ENCODE results near the gene UQCC2. TPM values are rescaled to one million over a fixed set of nuclear protein-coding genes. Genes with fewer than 3 reads are reported as not detected.

Gene UQCC2
- polyA plus RNA-seq, 4 donors: 55.9 to 87.9 (median 59.4) TPM

- DNase-seq (ENCODE audit: low read depth in 4 of 4, low spot score in 2 of 4): no peak
These were observed 31.7 kb downstream of the UQCC2 start for GRCh38 chr6:33679761-33680160.

DNA sequence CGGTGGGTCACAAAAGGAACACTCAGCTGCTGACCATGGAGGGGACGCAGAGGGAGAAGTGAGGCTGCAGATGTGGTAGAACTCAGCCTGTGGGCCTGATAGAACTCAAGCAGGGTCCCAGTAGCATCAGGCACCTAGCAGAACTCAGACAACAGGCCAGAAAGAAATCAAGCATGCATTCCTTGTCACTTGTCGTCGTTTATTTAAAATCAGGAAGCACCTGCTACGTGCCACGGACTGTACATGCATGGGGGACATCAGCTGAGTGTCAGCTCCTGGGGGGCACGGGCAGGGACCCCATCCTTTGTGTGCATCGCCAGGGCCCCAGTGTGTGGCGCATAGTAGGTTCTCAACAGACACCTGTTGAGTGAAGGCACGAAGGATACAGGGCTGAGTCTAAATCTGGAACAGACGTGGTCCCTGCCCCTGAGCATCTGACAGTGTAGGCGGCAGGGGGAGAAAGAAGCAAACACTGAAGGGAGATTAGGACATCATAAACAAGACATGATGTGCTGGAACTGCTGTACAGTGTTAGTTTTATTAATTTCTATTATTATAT is 32.5 kb downstream of the UQCC2 start:
- DNase-seq (ENCODE audit: low read depth in 4 of 4, low spot score in 2 of 4): no peak

DNA sequence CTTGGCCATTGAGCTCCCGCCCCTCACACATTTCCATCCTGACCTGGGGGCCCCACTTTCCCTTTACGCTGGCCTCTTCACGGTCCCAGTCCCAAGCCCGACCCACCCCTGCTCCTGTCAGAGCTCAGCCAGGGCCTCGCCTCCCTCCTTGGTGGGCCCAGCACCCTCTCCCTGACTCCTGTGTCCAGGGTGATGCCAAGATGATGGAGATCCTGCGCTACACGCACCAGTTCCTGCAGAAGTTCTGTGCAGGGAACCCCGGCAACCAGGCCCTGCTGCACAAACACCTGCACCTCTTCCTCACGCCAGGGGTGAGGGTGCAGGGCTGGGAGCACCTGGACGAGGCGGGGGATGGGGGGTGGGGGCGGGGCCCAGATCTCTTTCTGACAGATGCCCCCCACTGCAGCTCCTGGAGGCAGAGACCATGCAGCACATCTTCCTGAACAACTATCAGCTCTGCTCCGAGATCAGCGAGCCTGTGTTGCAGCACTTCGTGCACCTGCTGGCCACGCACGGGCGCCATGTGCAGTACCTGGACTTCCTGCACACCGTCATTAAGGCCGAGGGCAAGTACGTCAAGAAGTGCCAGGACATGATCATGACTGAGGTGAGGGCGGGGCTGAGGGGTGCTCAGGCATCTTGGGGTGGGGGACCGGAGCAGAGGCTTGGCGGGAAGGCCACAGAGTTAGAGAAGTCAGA is 33.1 kb downstream of the UQCC2 start:
- DNase-seq (ENCODE audit: low read depth in 4 of 4, low spot score in 2 of 4): no peak

- no peak for DNase-seq (ENCODE audit: low read depth in 4 of 4, low spot score in 2 of 4)
These were observed 33.8 kb downstream of the UQCC2 start for GRCh38 chr6:33677689-33678088.

DNA sequence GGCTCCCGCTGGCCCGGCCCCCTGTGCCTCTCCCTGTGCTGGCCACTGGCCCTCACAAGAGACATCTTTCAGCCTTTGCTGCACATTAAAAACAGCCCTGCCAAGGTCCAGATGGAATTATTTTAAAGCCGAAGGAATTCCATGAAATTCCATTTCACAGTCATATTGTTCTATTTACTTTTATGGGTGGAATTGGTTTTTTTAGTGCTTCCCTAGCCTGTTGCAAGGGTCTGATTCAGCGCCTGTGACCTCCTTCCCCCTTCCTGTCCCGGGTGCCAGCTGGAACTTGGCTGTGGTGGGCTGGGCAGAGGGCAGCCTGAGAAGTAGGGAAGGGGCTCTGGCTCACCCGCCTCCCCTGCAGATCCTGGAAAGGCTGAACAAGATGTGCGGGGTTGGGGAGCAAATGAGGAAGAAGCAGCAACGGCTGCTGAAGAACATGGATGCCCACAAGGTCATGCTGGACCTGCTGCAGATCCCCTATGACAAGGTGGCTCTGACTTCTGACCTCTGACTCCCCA is 34.3 kb downstream of the UQCC2 start:
- DNase-seq (ENCODE audit: low read depth in 4 of 4, low spot score in 2 of 4): no peak

GRCh38 chr6:33676416-33677142 is 34.9 kb downstream of the UQCC2 start:
- no peak for DNase-seq (ENCODE audit: low read depth in 4 of 4, low spot score in 2 of 4)

DNA sequence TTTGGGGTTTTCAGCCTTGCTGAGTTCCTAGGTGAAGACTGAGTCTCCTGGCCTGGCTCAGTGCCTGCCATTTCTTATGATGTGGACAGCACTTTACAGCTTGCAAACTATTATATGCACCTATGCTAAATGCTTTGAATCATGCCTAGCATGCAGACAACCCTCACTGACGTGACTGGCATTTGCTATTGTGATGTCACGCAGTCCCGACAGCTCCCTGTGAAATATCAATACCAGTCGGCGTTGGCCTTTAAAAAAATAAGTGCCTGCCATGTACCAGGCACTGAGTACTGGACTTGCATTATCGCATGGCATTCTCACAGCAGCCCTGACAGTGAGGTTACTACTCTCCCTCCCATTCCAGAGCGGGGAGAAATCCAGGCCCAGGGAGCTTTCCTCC is 35.5 kb downstream of the UQCC2 start:
- no peak for DNase-seq (ENCODE audit: low read depth in 4 of 4, low spot score in 2 of 4)

DNA sequence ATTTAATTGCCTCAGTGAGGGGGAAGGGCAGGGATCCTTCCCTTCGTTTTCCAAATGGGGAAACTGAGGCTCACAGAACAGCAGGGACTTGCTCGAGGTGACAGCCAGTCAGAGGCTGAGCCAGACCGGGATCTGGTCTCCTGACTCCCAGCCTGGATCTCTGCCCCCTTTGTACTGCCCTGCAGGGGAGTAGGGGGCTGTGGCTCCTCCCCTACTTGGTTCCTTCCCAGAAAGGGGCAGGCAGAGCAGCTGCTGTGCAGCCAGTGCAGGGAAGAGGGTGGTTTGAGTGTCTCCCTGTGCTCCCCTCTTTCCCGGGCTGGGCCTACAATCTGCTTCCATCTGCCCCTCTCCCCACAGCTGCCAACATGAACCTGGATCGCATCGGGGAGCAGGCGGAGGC is 37.6 kb downstream of the UQCC2 start:
- no peak for DNase-seq (ENCODE audit: low read depth in 4 of 4, low spot score in 2 of 4)

DNA sequence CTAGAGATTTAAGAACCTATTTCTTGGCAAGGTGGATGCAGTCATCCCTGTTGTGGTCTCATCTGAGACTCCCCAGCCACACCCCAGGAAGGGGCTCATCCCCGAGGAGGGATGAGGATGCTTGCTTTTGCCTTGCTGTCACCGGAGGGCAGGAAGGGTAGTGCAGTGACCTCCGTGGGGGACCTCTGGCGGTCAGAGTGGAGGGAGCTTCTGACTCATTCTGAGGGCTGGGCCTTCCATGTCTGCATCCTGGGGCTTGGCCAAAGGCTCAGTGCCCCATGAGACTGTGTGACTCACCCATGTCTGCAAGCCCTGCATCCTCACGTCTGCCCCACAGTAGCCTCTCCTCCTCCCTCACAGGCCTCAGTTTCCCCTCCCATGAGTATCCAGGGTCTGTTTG is 38.7 kb downstream of the UQCC2 start:
- no peak for DNase-seq (ENCODE audit: low read depth in 4 of 4, low spot score in 2 of 4)

GRCh38 chr6:33671744-33672072 is 39.8 kb downstream of the UQCC2 start:
- DNase-seq (ENCODE audit: low read depth in 4 of 4, low spot score in 2 of 4): no peak

DNA sequence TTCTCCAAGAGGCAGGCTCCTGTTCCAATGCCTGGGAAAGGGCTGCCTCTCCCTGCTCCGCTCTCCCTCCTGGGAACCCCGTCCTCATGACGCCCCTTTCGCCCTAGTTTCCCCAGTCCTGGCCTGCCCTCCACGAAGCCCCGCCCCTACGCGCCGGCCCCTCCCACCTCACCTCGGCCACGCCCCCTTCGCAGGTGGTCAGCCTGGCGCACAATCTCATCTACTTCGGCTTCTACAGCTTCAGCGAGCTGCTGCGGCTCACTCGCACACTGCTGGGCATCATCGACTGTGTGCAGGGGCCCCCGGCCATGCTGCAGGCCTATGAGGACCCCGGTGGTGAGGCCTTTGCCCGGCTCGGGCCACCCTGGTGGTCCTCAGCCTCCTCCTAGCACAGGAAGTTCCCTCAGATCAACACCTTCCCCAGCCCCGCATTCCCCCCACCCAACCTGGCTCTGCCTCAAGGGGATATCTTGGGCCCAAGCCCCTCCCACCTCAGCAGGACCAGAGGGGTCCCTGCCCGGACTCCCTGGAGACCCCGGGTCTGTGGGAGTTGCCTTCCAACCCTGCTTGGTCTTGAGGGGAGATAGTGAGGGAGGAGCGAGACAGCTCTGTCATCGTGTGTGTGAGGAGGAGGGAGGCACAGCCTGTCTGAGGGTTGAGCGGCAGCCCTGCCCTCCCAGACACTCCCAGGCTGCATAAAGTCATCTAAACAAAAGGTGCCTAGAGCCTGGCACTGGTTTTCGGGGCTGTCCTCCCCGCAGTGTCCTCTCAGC is 40.3 kb downstream of the UQCC2 start:
- no peak for DNase-seq (ENCODE audit: low read depth in 4 of 4, low spot score in 2 of 4)

GRCh38 chr6:33670086-33670660 is 41.3 kb downstream of the UQCC2 start:
- DNase-seq (ENCODE audit: low read depth in 4 of 4, low spot score in 2 of 4): no peak

DNA sequence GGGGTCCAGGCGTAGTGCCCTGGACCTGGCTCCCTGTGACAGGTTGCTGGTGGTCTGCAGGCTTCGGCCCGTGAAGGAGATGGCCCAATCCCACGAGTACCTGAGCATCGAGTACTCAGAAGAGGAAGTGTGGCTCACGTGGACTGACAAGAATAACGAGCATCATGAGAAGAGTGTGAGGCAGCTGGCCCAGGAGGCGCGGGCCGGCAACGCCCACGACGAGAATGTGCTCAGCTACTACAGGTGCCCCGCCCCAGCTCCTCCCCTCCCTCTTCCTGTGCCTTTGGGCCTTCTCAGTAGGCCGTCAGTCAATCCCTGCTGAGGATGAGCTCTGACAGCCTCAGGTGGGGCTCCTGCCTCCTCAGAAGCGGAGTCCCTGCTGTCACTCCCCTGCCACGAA is 42.6 kb downstream of the UQCC2 start:
- DNase-seq (ENCODE audit: low read depth in 4 of 4, low spot score in 2 of 4): no peak

GRCh38 chr6:33668328-33668727 is 43.2 kb downstream of the UQCC2 start:
- no peak for DNase-seq (ENCODE audit: low read depth in 4 of 4, low spot score in 2 of 4)

- no peak for DNase-seq (ENCODE audit: low read depth in 4 of 4, low spot score in 2 of 4)
These were observed 43.7 kb downstream of the UQCC2 start for GRCh38 chr6:33667776-33668175.

DNA sequence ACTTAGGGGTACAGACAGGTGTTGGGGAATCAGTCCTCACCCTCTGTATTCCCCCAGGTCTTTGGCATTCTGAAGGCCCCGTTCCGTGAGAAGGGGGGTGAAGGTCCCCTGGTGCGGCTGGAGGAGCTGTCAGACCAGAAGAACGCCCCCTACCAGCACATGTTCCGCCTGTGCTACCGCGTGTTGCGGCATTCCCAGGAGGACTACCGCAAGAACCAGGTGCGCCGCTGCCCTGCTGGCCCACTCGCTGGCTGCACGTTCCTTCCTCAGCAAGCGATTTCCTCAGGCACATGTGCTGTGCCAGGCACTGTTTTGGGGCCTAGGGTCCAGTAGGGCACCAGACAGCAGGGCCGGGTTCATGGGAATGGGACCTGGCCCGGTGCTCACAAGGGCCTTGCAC is 44.4 kb downstream of the UQCC2 start:
- no peak for DNase-seq (ENCODE audit: low read depth in 4 of 4, low spot score in 2 of 4)

DNA sequence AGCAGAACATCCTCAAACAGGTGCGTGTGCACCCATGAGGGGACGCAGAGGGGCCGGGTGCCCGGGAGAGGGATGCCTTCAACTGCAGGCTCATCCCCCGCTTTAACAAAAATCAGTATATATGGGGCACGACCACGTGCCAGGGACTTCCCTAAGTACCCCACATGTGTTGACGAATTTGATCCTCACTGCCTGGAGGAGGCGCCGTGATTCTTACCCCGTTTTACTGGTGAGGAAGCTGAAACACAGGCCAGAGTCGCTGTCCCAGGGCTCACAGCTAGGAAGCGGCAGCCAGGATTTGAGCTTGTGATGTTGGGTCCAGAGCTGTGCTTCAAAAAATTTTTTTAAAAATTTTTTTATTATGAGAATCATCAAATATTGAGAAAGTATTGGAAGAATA is 45.5 kb downstream of the UQCC2 start:
- no peak for DNase-seq (ENCODE audit: low read depth in 4 of 4, low spot score in 2 of 4)

DNA sequence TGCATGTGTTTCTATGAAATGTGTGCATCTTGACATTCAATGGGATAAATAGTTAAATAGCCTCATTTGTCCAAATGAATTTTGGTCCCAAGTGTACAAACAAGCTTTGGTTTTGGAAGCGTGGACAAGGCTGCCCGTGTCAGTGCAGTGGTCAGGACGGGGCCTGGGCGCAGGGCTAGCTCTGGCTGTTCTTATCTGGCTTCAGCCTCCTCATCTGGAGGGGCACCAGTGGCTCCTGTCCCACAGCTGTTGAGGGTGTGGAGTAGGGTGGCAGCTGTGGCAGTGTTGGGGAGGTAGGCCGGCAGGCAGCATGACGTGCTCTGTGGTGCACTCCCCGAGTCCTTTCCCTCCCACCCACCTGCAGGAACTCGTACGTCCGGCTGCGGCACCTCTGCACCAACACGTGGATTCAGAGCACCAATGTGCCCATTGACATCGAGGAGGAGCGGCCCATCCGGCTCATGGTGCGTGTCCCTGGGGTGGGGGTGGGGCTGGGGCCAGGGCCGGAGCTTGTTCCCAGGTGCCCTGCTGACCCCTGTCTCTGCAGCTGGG is 46.9 kb downstream of the UQCC2 start:
- DNase-seq (ENCODE audit: low read depth in 4 of 4, low spot score in 2 of 4): no peak

- DNase-seq (ENCODE audit: low read depth in 4 of 4, low spot score in 2 of 4): no peak
These were observed 47.6 kb downstream of the UQCC2 start for GRCh38 chr6:33663727-33664449.

- no peak for DNase-seq (ENCODE audit: low read depth in 4 of 4, low spot score in 2 of 4)
These were observed 48.5 kb downstream of the UQCC2 start for GRCh38 chr6:33663028-33663427.

Measured in left renal cortex interstitium (tissue), 4 donors.